Spinal cord (tissue), 10 donors: ENCODE results near the gene SEZ6. TPM values are rescaled to one million over a fixed set of nuclear protein-coding genes. Genes with fewer than 3 reads are reported as not detected.

Source experiments
- DNase-seq, 6 donors: peaks; one replicate each; pipeline versions ENCODE4 v3.0.0 to v3.0.0-alpha.2; 2013 to 2015; ENCODE audit warnings: low spot score in 6 of 6, low read depth in 4 of 6
- H3K27ac ChIP-seq: one replicate; pipeline ENCODE4 v1.5.1; 2013; ENCODE audit warnings: low read depth, low read length, control low read depth
- H3K27me3 ChIP-seq: one replicate; pipeline ENCODE4 v1.6.1; 2013; ENCODE audit warnings: low read length; ENCODE audit not compliant: control insufficient read depth, insufficient read depth
- H3K36me3 ChIP-seq: one replicate; pipeline ENCODE4 v1.6.1; 2013; ENCODE audit warnings: low read length; ENCODE audit not compliant: control insufficient read depth, insufficient read depth
- H3K4me1 ChIP-seq: one replicate; pipeline ENCODE4 v1.6.1; 2013; ENCODE audit warnings: low read length; ENCODE audit not compliant: control insufficient read depth, insufficient read depth
- H3K4me3 ChIP-seq: one replicate; pipeline ENCODE4 v1.5.1; 2013; ENCODE audit warnings: low read depth, low read length, control low read depth
- H3K9me3 ChIP-seq: one replicate; pipeline ENCODE4 v1.6.1; 2013; ENCODE audit warnings: low read length; ENCODE audit not compliant: control insufficient read depth, insufficient read depth
- WGBS: methylation state at CpG from one replicate; pipeline ENCODE4 v1.1.5; 2013; ENCODE audit warnings: missing lambda C conversion rate; ENCODE audit not compliant: insufficient coverage; 5-methylcytosine and 5-hydroxymethylcytosine counted together
- polyA plus RNA-seq, 2 donors: library from polyadenylated mRNA; unstranded; fragments of 120-200 nt; gene quantifications; one replicate each; pipeline ENCODE4 v1.2.1, GENCODE V29; 2013; ENCODE audit not compliant: insufficient read length in 2 of 2
- total RNA-seq, 2 donors: library from RNA; depleted of rRNA in 1 of 2; stranded (reverse); fragments of 120-200 nt in 1 of 2; fragments of >200 nt in 1 of 2; gene quantifications; one replicate each; pipeline versions ENCODE4 v1.2.3 to v1.2.4, GENCODE V29; 2013 to 2014
- donor health status: healthy.

SEZ6 gene
- total and polyA plus RNA-seq, 4 donors: 17.1 to 91.6 (median 55.1) TPM

DNA sequence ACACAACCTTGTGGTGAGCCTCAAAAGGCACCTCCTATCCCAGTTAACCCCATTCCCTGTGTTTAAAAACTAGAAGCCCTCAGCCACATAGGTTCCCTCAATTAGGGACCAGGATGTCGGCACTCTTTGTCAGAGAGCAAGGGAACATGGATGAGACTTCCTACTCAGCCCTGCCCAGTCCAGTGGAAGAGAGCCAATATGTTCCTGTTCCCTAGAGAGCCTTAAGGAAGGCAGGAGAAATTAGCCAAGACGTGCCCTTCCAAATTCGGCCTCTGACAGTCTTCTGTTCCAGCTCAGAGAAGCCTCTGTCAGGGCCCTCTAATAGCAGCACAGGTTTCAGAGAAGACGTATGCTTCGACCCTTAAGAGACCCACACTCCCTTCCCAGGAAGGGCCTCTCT, 88.4 kb downstream of the SEZ6 start:
- no peaks in the 10 kb centered on the region for H3K27me3 ChIP-seq
- no peaks in the 10 kb centered on the region for H3K9me3 ChIP-seq
- no peak overlapping the region for H3K27ac ChIP-seq
- H3K36me3 ChIP-seq: peaks cover 81% of the 10 kb centered on the region
- no peaks in the 10 kb centered on the region for H3K4me1 ChIP-seq
- no peak for DNase-seq
- no peak overlapping the region for H3K4me3 ChIP-seq
- 87% methylated on average over 5 of the region's 5 CpGs for WGBS

GRCh38 chr17:28917029-28917428, 88.8 kb downstream of the SEZ6 start:
- Histone ChIP-seq H3K36me3 (peaks cover 86% of the 10 kb centered on the region), H3K27me3 (no peaks in the 10 kb centered on the region), H3K4me1 (no peaks in the 10 kb centered on the region), H3K4me3 (no peak overlapping the region), H3K27ac (no peak overlapping the region), H3K9me3 (no peaks in the 10 kb centered on the region)
- DNase-seq: no peak
- WGBS: 86% methylated on average over 11 of the region's 12 CpGs

GRCh38 chr17:28916302-28916934, 89.4 kb downstream of the SEZ6 start:
- DNase-seq: peak in 2 of 6 donors; percentile 62 to 84
- WGBS: 37% methylated on average over 6 of the region's 6 CpGs
- Histone ChIP-seq H3K27ac (no peak overlapping the region), H3K4me3 (no peak overlapping the region), H3K27me3 (no peaks in the 10 kb centered on the region), H3K36me3 (peaks cover 92% of the 10 kb centered on the region), H3K9me3 (no peaks in the 10 kb centered on the region), H3K4me1 (no peaks in the 10 kb centered on the region)

DNA sequence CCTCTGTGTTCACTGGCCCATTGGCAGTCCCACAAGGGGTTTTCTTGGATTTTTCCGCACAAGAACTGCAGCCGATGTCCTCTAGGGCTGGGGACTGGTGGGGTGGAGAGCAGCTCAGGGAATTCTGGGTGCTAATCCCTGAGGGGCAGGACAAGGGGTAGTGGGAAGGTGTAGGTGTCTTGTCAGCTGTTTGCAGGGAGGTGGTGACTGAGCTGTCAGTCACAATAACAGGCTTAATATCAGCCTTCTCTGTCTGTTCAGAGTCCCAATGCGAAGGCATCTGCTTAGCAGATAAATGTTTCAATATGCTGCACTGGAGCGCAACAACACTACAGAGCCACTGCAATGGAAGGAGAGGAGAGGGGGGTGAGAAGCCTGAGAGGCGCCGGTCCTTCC, 92.9 kb downstream of the SEZ6 start:
- no peak overlapping the region for H3K27ac ChIP-seq
- WGBS: 97% methylated on average over 5 of the region's 6 CpGs

DNA sequence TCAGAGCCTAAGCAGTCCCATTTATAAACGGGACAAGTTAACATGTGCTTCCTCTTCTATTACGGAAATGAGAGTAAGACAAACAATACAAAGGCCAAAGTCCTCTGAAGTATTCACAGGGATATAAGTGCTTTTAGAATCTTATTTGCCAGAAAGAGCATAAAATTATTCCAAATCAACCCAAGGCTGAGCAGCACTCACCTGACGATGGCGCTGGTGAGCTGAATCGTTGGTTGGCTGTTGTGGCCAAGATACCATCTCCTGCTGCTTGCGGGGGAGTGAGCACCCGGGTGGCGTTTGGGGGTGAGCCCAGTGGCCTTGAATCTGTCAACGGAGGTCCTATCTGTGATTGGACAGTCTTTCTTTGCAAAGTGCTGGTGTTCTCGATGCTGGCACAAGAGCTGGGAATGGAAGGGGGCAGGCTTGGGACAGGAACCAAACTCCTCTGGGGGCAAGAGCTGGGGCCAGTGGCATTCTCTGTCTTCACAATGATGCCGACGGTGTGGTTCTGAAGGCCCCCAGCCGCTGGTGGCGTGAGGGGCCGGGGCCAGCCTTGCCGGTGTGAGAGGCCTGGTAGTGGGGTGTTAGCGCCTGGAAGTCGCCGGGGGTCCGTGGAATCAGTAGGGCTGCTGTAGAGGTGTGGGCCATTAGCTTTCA, 93.4 kb downstream of the SEZ6 start:
- WGBS: 78% methylated on average over 18 of the region's 20 CpGs
- Histone ChIP-seq H3K27me3 (no peaks in the 10 kb centered on the region), H3K4me3 (no peak overlapping the region), H3K4me1 (no peaks in the 10 kb centered on the region), H3K36me3 (peaks cover 95% of the 10 kb centered on the region), H3K27ac (no peak overlapping the region), H3K9me3 (no peaks in the 10 kb centered on the region)
- no peak for DNase-seq

More for the DNA sequence above, 92.9 kb downstream of the SEZ6 start:
- DNase-seq: no peak
- H3K27me3 ChIP-seq: no peaks in the 10 kb centered on the region
- H3K4me1 ChIP-seq: no peaks in the 10 kb centered on the region
- no peak overlapping the region for H3K4me3 ChIP-seq
- H3K36me3 ChIP-seq: peaks cover 95% of the 10 kb centered on the region
- no peaks in the 10 kb centered on the region for H3K9me3 ChIP-seq

DNA sequence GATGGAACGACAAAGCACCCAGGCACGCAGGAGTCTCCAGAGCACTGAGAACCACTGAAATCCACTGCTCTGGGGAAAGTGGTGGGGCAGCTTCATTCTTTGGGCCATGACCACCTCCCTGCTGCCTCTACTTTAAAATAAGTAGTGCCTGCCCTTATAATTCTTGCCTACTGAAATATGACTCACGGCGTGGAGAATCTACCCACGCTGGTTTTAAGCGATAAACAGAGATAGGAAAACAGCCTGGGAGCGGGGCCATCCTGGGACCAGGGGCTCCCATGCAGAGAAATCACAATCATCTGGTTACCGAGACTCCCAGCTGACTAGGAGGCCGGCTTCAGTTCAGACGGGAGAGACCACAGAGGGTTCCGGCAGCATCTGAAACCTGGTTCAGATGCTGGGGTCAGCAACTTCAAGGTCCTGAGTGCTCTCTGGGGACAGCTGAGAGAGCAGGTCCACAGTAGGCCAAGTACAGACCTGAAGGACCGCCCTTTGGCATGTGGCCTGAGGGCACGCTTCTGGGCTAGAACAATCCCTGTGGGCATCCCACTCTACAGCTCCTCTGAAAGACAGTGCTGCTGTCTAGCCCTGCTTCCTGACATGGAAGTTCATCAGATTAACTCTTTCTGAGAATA, 94.3 kb downstream of the SEZ6 start:
- peaks cover 96% of the 10 kb centered on the region for H3K36me3 ChIP-seq

GRCh38 chr17:28910534-28910933, 95.3 kb downstream of the SEZ6 start:
- Histone ChIP-seq H3K36me3 (peaks cover 100% of the 10 kb centered on the region), H3K4me3 (no peak overlapping the region), H3K27ac (no peak overlapping the region), H3K27me3 (no peaks in the 10 kb centered on the region), H3K9me3 (no peaks in the 10 kb centered on the region), H3K4me1 (peaks cover 12% of the 10 kb centered on the region)
- DNase-seq: no peak
- WGBS: no CpG with 5 or more reads among the region's 1 CpG

More for the DNA sequence above, 94.3 kb downstream of the SEZ6 start:
- Histone ChIP-seq H3K27ac (no peak overlapping the region), H3K27me3 (no peaks in the 10 kb centered on the region), H3K4me1 (peaks cover 6% of the 10 kb centered on the region), H3K9me3 (no peaks in the 10 kb centered on the region), H3K4me3 (no peak overlapping the region)
- no peak for DNase-seq
- WGBS: 94% methylated on average over 13 of the region's 13 CpGs

DNA sequence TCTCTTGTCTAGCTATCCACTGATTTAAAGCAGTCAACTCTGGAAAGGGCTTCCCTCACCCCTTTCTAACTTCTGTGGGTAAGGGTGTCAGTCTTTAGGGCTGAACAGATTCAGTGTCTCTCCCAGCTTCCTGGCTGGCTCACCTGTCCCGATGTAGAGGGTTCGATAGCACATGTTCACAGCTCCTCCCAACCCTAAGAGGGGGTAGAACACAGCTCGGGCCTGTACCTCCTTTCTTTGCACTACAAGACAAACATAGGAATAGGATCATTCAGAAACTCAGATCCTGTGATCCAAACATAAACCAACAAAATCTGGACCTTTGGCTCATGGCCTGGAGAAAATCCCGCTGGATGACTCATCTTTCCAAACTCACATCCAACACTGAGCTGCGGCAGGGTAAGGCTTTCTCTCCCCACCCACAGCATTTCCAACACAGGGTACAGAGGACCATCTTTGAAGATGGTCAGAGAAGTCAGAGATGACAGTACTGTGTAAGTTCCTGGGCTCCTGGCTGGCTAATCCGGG, 97.1 kb downstream of the SEZ6 start:
- peaks cover 12% of the 10 kb centered on the region for H3K4me1 ChIP-seq
- WGBS: 92% methylated on average over 5 of the region's 6 CpGs
- H3K27me3 ChIP-seq: no peaks in the 10 kb centered on the region
- no peak overlapping the region for H3K4me3 ChIP-seq
- no peaks in the 10 kb centered on the region for H3K9me3 ChIP-seq
- peaks cover 82% of the 10 kb centered on the region for H3K36me3 ChIP-seq
- no peak for DNase-seq
- H3K27ac ChIP-seq: no peak overlapping the region

DNA sequence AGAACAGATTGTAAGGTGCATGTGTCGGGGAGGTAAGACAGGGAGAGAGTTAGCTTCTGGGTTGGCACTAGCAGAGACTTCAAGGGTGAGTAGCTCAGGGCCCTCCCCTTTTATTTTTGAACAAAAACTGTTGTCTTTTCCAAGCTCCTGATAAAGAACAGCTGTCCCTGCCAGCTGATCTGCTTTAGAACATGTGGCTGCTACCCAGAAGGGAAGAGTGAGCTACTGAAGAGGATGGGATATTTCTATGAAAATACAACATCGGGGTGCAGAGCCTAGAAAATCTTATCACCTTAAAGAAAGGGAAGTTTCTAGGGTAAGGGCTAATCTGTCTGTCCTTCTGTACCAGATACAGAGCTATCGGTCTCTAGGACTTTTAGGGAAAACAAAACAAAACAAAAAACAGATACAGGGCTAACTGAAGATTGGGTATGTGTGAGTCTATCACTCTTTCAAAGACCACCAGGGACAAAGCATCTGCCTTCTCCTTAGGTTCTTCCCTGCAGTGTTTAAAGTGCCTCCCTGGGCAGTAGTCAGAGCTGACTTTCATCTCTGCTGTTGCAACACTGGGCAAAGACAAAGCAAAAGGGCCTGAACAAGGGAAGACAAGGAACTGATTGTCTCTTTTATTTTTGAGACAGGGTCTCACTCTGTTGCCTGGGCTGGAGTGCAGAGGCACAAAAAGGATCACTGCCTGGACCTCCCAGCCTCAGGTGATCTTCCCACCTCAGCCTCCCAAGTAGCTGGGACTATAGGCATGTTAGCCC, 97.9 kb downstream of the SEZ6 start:
- H3K4me1 ChIP-seq: peaks cover 12% of the 10 kb centered on the region
- no peak for DNase-seq
- H3K27ac ChIP-seq: no peak overlapping the region
- no peak overlapping the region for H3K4me3 ChIP-seq
- WGBS: 100% methylated on average over 1 of the region's 3 CpGs
- H3K27me3 ChIP-seq: no peaks in the 10 kb centered on the region
- H3K9me3 ChIP-seq: no peaks in the 10 kb centered on the region
- peaks cover 74% of the 10 kb centered on the region for H3K36me3 ChIP-seq
